GM18507 (cell line): ENCODE results near the gene HES6.
A peak's percentile ranks its signal among the peaks of the same experiment; 100 is the strongest.
"Not testable (repeated sequence)": the region's sequence is repeated elsewhere in the genome, so short reads cannot be mapped to it uniquely, and the experiment has no call there.

ENCODE experiments used
- DNase-seq: peaks from one replicate; pipeline ENCODE4 v3.0.0; 2011; ENCODE audit warnings: low read depth; ENCODE audit not compliant: insufficient read length; ENCODE audit errors: extremely low spot score
- FAIRE-seq: peaks from 2 replicates; lab custom pipeline; 2011; peaks lifted over from hg19 to GRCh38; lab: Jason Lieb, UNC

HES6 gene

GRCh38 chr2:238274152-238274865 lies 34.5 kb upstream of the HES6 start:
- no peak for DNase-seq
- FAIRE-seq: no peak

DNA sequence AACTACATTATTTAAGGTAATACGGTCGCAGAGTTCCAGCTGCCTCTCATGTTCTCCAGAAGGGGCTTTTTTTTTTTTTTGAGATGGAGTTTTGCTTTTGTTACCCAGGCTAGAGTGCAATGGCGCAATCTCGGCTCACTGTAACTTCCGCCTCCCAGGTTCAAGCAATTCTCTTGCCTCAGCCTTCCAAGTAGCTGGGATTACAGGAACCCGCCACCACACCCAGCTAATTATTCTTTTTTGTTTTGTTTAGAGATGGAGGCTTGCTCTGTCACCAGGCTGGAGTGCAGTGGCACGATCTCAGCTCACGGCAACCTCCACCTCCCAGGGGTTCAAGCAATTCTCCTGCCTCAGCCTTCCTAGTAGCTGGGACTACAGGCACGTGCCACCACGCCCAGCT lies 33.6 kb upstream of the HES6 start:
- not testable (repeated sequence) for FAIRE-seq, DNase-seq

GRCh38 chr2:238272156-238272555 lies 32.3 kb upstream of the HES6 start:
- DNase-seq: no peak
- FAIRE-seq: no peak

DNA sequence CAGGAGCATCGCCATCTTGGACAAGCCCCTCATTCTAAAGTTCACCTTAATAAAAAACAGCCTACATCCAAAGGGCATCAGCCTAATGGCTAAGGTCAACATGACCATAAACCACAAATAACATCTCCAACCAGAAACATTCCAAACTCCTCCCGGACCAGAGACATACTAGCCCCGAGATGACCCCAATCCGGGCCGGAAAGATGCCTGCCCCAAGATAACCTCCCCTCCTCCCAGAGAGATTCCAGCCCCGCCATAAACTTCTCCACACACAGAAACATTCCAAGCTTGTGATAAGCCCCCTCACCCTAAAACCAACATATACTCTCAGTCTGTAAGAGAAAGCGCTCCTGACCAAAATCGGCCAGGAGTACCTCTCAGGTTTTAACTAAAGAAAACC lies 31.8 kb upstream of the HES6 start:
- not testable (repeated sequence) for DNase-seq, FAIRE-seq

DNA sequence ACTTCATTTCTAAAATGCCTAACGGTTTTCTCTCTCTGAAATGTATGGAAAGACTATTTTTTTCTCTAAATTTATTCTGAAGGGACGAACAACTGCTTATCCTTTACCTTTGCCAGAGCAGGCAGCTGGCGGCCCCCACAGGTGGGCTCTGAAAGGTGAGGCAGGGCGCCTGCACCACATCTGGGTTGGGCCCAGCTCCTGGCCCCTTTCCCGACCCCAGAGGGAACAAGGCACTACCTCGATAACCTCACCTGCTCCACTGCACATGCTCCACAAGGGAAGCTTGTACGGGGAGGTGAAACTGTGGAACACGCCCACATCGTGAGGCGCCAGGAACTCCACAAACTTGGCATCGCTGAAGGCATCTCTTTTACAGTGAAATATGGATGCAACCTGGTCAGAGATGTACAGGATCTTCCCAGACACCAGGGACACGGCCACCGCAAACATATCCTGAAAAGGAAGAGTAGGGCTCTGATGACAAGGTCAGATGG lies 31.3 kb upstream of the HES6 start:
- DNase-seq (no peak), FAIRE-seq (no peak)

- DNase-seq: no peak
- FAIRE-seq: no peak
Observed at GRCh38 chr2:238270606-238271005, 30.8 kb upstream of the HES6 start.

DNA sequence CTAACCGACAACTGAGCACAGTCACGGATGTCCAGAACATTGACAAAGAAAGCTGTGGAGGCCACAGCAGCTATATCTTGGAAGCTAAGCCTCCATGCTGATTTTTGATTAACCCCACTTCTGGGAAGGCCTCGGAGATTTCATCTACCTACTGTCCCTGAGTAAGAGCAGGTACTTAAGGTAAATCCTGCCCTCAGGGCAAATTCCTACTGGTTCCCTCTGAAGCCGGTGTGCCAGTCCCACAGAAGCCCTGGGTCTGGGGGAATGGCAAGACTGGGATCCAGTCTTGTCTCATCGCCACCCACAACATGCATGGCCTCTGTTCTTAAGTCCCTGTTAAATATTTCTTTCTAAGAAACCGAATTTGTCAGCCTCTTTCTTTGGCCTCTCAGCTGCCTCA lies 29.9 kb upstream of the HES6 start:
- DNase-seq: no peak
- no peak for FAIRE-seq

- no peak for DNase-seq
- no peak for FAIRE-seq
Observed at GRCh38 chr2:238267884-238268680, 28.2 kb upstream of the HES6 start.

DNA sequence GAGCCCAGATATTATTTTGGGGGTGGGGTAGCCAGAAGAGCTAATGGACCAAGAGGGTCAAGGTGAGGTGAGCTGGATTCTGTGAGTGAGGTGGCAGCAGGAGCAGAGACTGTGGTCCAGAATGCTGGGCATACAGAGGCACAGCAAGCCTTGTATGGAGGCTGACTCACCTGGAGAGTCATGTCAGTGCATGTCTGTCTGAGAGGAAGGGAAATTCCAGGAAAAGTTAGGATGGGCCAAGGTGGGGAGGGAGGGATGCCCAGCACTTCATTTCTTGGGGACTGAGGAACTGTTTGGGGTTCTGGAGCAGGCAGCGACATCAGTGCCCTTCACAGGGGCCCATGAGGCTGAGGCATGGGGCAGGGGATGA lies 27.5 kb upstream of the HES6 start:
- FAIRE-seq (no peak), DNase-seq (no peak)

- no peak for FAIRE-seq
- no peak for DNase-seq
Observed at GRCh38 chr2:238265605-238266004, 25.8 kb upstream of the HES6 start.

- FAIRE-seq: no peak
- no peak for DNase-seq
Observed at GRCh38 chr2:238264072-238264460, 24.2 kb upstream of the HES6 start.

DNA sequence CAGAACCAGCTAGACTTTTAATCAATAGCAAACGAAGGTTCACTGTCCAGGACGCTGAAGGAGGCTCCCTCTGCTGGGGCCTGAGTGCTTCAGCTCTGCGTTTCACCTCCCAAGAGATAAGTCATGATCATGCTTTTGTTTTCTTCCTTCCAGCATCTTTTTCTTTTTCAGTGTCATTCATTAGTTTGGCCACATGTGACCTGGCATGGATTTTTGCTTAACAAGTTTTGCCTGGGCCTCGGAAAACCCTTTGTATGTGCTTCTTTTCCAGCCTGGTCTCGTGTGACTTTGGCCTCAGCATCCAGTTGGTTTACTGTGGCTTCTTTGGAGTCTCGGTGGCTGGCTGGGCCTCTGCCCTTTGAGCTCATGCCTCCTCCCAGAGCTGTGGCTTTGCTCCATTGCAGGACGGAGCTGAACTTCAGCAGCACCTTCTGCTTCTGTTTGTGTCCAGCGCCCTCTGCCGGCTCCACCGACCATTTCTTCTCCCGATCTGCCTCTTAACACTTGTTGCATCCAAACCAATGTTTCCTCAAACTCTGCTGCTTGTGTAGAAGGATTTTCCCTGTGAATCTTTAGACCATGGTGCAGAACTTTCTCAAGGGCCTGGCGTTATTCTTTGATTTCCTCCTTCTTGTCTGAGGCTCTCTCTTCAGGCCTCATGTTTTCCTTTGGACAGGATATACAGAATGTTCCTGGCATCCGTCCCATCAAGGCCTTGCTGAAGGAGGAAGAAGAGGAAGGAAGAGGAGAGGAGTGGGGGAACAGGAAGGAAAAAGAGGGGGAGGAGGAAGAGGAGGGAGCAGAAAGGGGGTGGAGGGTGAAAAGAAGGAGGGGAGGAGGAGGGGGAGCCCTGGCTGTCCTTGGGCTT lies 23.6 kb upstream of the HES6 start:
- FAIRE-seq: peak; percentile 78
- peak; percentile 40 for DNase-seq

DNA sequence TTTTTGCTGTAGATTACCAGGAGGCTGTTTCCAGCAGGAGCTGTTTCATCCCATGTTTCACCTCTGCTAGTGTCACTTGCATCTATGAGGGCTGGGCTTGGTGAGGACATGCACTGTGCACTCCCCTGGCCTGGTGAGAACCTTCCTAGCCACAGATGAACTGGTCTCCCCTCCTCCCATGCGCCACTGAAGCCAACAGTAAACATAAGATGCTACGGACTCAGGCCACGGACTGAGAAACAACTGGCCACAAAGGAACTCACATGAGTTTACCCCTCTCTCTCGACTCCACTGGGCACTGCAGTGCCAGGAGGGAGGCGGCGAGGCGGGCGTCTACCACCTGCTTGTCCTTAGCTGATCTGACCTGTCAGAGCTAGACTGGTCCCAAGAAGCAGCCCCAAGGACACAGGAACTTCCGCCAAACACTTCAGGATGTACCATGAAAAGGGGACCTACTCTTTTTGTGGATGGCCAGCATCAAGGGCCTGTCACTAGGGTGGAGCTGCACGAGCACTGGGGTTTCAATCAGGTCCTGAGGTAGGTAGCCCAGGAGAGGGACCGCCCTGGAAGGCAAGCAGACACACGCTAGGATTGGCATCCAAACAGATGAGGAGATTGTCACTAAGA lies 22.8 kb upstream of the HES6 start:
- FAIRE-seq: no peak
- no peak for DNase-seq

GRCh38 chr2:238261718-238262375 lies 22.0 kb upstream of the HES6 start:
- DNase-seq: no peak
- no peak for FAIRE-seq

DNA sequence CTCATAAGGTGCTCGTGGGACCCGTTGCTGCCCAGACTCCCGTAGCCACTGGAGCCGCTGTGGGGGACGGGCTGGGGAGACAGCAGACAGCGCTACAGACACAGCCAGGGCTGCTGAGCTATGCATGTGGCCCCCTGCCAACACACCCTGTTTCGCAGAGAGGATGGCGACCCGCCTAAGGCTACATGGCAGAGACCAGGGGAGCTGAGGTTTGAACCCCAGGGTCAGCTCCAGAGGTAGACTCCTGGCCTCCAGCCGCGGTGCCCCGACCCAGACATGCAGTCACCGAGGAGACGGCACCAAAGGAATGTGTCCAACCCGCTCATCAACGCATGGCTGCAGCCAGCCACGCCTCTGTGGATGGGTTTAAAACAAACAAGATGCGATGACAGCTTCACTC lies 21.0 kb upstream of the HES6 start:
- FAIRE-seq: no peak
- no peak for DNase-seq

DNA sequence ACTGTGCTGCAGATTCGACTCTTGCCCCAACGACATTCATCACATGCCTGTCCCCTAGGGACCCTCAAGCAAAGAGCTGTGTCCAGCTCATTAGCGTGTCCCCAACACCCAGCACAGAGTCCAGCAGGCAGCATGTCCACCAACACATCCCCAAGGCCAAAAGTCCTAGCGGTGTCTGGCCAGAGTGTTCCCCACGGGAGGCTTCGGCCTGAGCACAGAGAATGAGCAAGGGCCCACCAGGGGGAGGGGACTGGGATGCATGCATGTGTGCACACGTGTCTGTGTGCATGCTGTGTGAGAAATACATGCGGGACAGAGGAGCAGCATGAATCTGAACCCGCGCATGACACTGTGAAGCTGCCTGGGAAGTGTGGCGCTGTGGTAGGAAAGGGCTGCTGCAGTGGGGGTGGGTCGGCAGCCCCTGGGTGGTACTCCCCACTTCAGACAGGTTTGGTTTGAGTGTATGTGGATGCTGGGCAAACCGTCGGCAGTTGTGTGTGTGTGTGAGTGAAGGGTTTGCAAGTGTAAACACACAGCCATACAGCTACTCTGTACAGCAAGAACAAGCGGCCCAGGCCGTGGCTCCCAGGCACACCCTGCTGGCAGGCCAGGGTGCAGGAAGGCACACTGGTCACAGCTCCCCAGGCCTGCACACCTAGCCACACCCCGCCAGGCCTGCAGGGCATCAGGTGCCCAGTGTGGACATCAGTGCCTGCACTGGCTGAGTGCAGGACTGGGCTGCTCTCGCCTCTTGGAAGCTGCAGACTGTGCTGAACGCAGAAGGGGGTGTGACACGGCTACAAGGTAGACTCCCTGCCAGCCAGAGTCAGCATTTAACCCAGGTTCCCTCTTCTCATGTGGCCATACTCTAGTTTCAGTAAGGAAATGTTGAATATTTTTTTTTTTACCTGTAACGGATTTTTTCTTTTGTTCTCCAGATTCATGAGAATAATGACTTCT lies 19.5 kb upstream of the HES6 start:
- no peak for FAIRE-seq

DNA sequence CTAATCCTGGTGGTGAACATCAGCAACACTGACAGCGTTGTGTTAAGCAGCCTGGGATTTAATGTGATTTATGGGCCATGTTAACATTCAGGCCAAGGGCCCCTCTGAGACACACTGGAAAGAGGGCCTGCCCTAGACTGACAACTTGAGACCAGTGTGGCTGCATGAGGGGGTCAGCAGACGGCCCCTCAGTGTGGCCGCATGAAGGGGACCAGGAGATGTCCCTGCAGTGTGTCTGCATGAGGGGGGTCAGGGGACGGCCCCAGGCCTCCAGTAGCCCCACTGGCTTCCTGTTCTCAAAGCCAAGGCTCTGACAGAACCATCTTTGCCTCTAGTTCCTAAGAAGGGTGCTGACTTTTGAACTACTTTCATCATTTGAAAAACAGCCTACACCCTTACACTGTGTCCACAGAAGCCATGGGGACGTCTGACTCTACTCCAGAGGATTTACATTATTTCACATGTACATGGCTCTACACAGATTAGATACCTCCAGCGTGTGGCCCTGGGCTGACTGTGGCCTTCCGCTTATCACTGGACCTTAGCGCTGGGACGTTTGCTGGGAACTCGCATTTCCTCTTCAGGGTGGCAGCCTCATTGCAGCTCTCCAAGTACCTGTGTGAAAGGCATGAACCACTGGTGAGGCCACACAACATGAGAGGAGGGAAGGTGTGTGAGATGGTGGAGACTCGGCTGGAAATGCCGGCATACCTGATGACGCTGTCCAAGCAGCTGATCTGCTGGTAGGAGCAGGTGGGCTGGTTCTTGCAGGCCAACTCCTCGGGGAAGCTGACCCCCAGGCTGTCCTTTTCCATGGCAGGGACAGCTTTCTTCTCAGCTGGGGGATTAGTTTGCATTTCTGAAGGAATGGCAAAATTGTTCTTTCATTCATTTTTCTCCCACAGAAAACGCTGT lies 18.2 kb upstream of the HES6 start:
- no peak for FAIRE-seq
- no peak for DNase-seq

More for the DNA sequence above, 19.5 kb upstream of the HES6 start:
- DNase-seq: no peak
